GM19099 (cell line): ENCODE measurements around the gene RHOJ.

Source experiments
- POLR2A ChIP-seq: IDR thresholded peaks from 3 replicates; pipeline ENCODE4 v1.6.1; 2011; ENCODE audit warnings: low read depth; ENCODE audit not compliant: insufficient read length; ENCODE audit errors: extremely low read depth

The RHOJ gene

GRCh38 chr14:63296060-63296563 is 91.9 kb downstream of the RHOJ start:
- TF ChIP-seq POLR2A = no peak

GRCh38 chr14:63297372-63298063 is 93.3 kb downstream of the RHOJ start:
- TF ChIP-seq POLR2A = no peak

- no peak for TF ChIP-seq POLR2A
Measured at GRCh38 chr14:63299351-63300110, 95.3 kb downstream of the RHOJ start.

GRCh38 chr14:63300854-63301253 is 96.6 kb downstream of the RHOJ start:
- no peak for TF ChIP-seq POLR2A

- no peak for TF ChIP-seq POLR2A
Measured at GRCh38 chr14:63301891-63302534, 97.8 kb downstream of the RHOJ start.

- no peak for TF ChIP-seq POLR2A
Measured at GRCh38 chr14:63308723-63309317, 104.6 kb downstream of the RHOJ start.

GRCh38 chr14:63318835-63319234 is 114.6 kb downstream of the RHOJ start, which contains the start of gene GPHB5:
GPHB5 (minus strand) TSS chr14:63318935; CDS start chr14:63317849, 1,086 bp downstream.
- TF ChIP-seq POLR2A = no peak

GRCh38 chr14:63322472-63322871 is 118.2 kb downstream of the RHOJ start:
- TF ChIP-seq POLR2A = no peak

- no peak for TF ChIP-seq POLR2A
Measured at GRCh38 chr14:63322897-63323573, 118.8 kb downstream of the RHOJ start.

- no peak for TF ChIP-seq POLR2A
Measured at GRCh38 chr14:63326840-63327239, 122.6 kb downstream of the RHOJ start.

- no peak for TF ChIP-seq POLR2A
Measured at GRCh38 chr14:63328787-63329737, 124.8 kb downstream of the RHOJ start.

GRCh38 chr14:63342371-63342770 is 138.1 kb downstream of the RHOJ start:
- no peak for TF ChIP-seq POLR2A
